HG02885 (cell line): ENCODE measurements around the gene PNKP.
A peak's percentile ranks its signal among the peaks of the same experiment; 100 is the strongest.

ENCODE experiments used
- ATAC-seq: cut with Tn5 transposase; IDR thresholded peaks from one replicate; pipeline ENCODE4 v1.9.1; 2021; ENCODE audit warnings: mild to moderate bottlenecking; ENCODE audit not compliant: unreplicated experiment, poor library complexity

The PNKP gene

GRCh38 chr19:49860336-49861102 lies 6.9 kb downstream of the PNKP start:
- no peak for ATAC-seq

- ATAC-seq: no peak
Observed at GRCh38 chr19:49859682-49860335, 7.6 kb downstream of the PNKP start.

- no peak for ATAC-seq
Observed at GRCh38 chr19:49858088-49858985, 9.0 kb downstream of the PNKP start.

- no peak for ATAC-seq
Observed at GRCh38 chr19:49857838-49858087, 9.6 kb downstream of the PNKP start.

- no peak for ATAC-seq
Observed at GRCh38 chr19:49857061-49857837, 10.1 kb downstream of the PNKP start.

- no peak for ATAC-seq
Observed at GRCh38 chr19:49856574-49857021, 10.8 kb downstream of the PNKP start.

GRCh38 chr19:49855676-49856573 lies 11.5 kb downstream of the PNKP start:
- no peak for ATAC-seq

GRCh38 chr19:49855277-49855675 lies 12.1 kb downstream of the PNKP start:
- no peak for ATAC-seq

GRCh38 chr19:49854378-49855263 lies 12.8 kb downstream of the PNKP start:
- ATAC-seq: no peak

GRCh38 chr19:49853852-49854377 lies 13.5 kb downstream of the PNKP start:
- ATAC-seq: no peak

- ATAC-seq: no peak
Observed at GRCh38 chr19:49852631-49853126, 14.7 kb downstream of the PNKP start.

GRCh38 chr19:49851456-49852259 lies 15.7 kb downstream of the PNKP start:
- no peak for ATAC-seq

GRCh38 chr19:49850487-49851342 lies 16.7 kb downstream of the PNKP start, which contains the start of gene PTOV1:
TSS of gene PTOV1 (plus strand) at chr19:49851159.
- peak; percentile 81 for ATAC-seq

GRCh38 chr19:49850221-49850486 lies 17.2 kb downstream of the PNKP start:
- ATAC-seq: peak; percentile 2

GRCh38 chr19:49849433-49850220 lies 17.7 kb downstream of the PNKP start:
- ATAC-seq: no peak

- ATAC-seq: no peak
Observed at GRCh38 chr19:49848938-49849337, 18.4 kb downstream of the PNKP start.
